ENCODE measurements around the gene KCNT2.
"Not testable (repeated sequence)": the region's sequence is repeated elsewhere in the genome, so short reads cannot be mapped to it uniquely, and the experiment has no call there.

The KCNT2 gene

GRCh38 chr1:196608390-196609369, at the start of gene KCNT2:
TSS of gene KCNT2 (minus strand) at chr1:196608440. CDS start at chr1:196608309, 131 bp downstream.
- peak within 1 kb of the TSS; percentile 36 for H3K27ac ChIP-seq (ENCODE audit: low read length)
- H3K9me3 ChIP-seq (ENCODE audit: control insufficient read depth in 1 of 2, low read length in 2 of 2): no peaks in the 10 kb centered on the region
- no peaks in the 10 kb centered on the region for H3K27me3 ChIP-seq (ENCODE audit: low read depth, low read length)
- peaks cover 0 to 9% of the 10 kb centered on the region in 2 donors for H3K4me1 ChIP-seq (ENCODE audit: control insufficient read depth in 1 of 2, insufficient read depth in 2 of 2, low read length in 2 of 2)
- H3K36me3 ChIP-seq (ENCODE audit: control insufficient read depth in 1 of 2, insufficient read depth in 2 of 2, low read length in 2 of 2): no peaks in the 10 kb centered on the region
- H3K4me3 ChIP-seq (ENCODE audit: low read depth in 1 of 2, low read length in 2 of 2): peak within 1 kb of the TSS; percentile 62 to 81

DNA sequence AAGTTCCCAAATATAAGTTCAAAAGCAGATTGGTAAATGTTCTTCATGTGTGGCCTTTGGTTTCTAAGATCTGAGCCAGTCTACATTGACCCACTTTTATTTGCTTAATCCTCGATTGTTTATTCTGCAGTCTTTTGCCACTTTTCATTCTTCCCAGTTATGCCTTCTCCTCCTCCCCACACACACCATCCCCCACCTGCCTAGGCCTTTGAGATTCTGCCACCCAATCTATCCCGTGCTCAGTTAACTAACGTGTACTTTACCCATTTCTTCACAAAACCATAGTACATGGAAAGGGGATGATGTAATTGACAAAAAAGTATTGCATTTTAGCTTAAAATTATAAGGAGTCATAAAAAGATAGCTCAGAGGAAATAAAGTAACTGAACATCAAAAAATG, 47.3 kb upstream of the KCNT2 start:
- peak overlapping the region in 1 of 2 donors; percentile 17 for H3K4me3 ChIP-seq (ENCODE audit: low read depth in 1 of 2, low read length in 2 of 2)
- H3K36me3 ChIP-seq (ENCODE audit: control insufficient read depth in 1 of 2, insufficient read depth in 2 of 2, low read length in 2 of 2): no peaks in the 10 kb centered on the region
- H3K27me3 ChIP-seq (ENCODE audit: low read depth, low read length): no peaks in the 10 kb centered on the region
- no peak overlapping the region for H3K27ac ChIP-seq (ENCODE audit: low read length)
- no peaks in the 10 kb centered on the region for H3K9me3 ChIP-seq (ENCODE audit: control insufficient read depth in 1 of 2, low read length in 2 of 2)
- H3K4me1 ChIP-seq (ENCODE audit: control insufficient read depth in 1 of 2, insufficient read depth in 2 of 2, low read length in 2 of 2): peaks cover 0 to under 1% of the 10 kb centered on the region in 2 donors

DNA sequence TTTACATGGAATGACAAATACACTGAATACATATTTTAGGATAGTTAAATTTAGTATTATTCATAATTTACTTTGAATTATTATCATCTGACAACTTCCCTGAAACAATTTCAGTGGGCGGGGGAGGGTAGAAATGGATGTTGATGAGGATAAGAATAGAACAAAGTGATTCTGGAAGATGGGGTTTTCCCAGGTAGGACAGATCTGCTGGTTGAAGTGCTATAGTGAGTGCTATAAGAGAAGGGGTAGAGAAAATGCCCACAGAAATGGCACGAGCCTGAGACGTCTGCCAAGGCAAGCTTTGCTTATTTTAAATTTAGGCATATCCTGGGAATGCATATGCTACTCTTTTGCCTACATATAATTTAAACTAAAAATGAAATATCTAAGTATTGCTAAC, 46.8 kb upstream of the KCNT2 start:
- no peak overlapping the region for H3K27ac ChIP-seq (ENCODE audit: low read length)
- H3K9me3 ChIP-seq (ENCODE audit: control insufficient read depth in 1 of 2, low read length in 2 of 2): no peaks in the 10 kb centered on the region
- H3K4me3 ChIP-seq (ENCODE audit: low read depth in 1 of 2, low read length in 2 of 2): peak overlapping the region; percentile 1 to 17
- H3K4me1 ChIP-seq (ENCODE audit: control insufficient read depth in 1 of 2, insufficient read depth in 2 of 2, low read length in 2 of 2): no peaks in the 10 kb centered on the region
- no peaks in the 10 kb centered on the region for H3K36me3 ChIP-seq (ENCODE audit: control insufficient read depth in 1 of 2, insufficient read depth in 2 of 2, low read length in 2 of 2)
- no peaks in the 10 kb centered on the region for H3K27me3 ChIP-seq (ENCODE audit: low read depth, low read length)

GRCh38 chr1:196654271-196654670, 46.0 kb upstream of the KCNT2 start:
- no peak overlapping the region for H3K27ac ChIP-seq (ENCODE audit: low read length)
- no peaks in the 10 kb centered on the region for H3K36me3 ChIP-seq (ENCODE audit: control insufficient read depth in 1 of 2, insufficient read depth in 2 of 2, low read length in 2 of 2)
- no peaks in the 10 kb centered on the region for H3K27me3 ChIP-seq (ENCODE audit: low read depth, low read length)
- H3K4me1 ChIP-seq (ENCODE audit: control insufficient read depth in 1 of 2, insufficient read depth in 2 of 2, low read length in 2 of 2): no peaks in the 10 kb centered on the region
- H3K9me3 ChIP-seq (ENCODE audit: control insufficient read depth in 1 of 2, low read length in 2 of 2): no peaks in the 10 kb centered on the region
- H3K4me3 ChIP-seq (ENCODE audit: low read depth in 1 of 2, low read length in 2 of 2): peak overlapping the region; percentile 5 to 48

GRCh38 chr1:196651637-196652215, 43.5 kb upstream of the KCNT2 start, which contains the start of gene CFH:
TSS of gene CFH (plus strand) at chr1:196652043. CDS start at chr1:196652118, 75 bp downstream.
- Histone ChIP-seq H3K4me1 (ENCODE audit: control insufficient read depth in 1 of 2, insufficient read depth in 2 of 2, low read length in 2 of 2) (no peaks in the 10 kb centered on the region), H3K27me3 (ENCODE audit: low read depth, low read length) (no peaks in the 10 kb centered on the region), H3K9me3 (ENCODE audit: control insufficient read depth in 1 of 2, low read length in 2 of 2) (no peaks in the 10 kb centered on the region), H3K4me3 (ENCODE audit: low read depth in 1 of 2, low read length in 2 of 2) (peak within 1 kb of the TSS; percentile 34 to 66), H3K27ac (ENCODE audit: low read length) (peak within 1 kb of the TSS; percentile 11), H3K36me3 (ENCODE audit: control insufficient read depth in 1 of 2, insufficient read depth in 2 of 2, low read length in 2 of 2) (no peaks in the 10 kb centered on the region)

DNA sequence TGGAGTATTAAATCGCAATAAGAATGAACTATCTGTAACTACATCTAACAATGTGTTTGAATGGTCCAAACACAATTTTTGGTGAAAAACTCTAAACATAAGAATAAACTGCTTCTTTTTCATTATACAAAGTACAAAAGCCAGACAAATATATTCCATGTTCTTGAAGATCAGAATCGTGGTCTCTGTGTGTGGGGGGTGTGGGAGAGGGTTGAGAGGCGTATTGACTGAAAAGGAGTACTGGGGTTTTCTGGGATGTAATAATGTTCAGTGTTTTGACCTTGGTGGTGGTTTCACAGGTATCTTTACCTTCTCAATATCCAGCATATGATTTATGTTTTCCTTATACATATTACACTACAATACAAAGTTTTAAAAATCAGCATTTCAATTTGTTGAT, 42.8 kb upstream of the KCNT2 start:
- no peaks in the 10 kb centered on the region for H3K4me1 ChIP-seq (ENCODE audit: control insufficient read depth in 1 of 2, insufficient read depth in 2 of 2, low read length in 2 of 2)
- no peaks in the 10 kb centered on the region for H3K36me3 ChIP-seq (ENCODE audit: control insufficient read depth in 1 of 2, insufficient read depth in 2 of 2, low read length in 2 of 2)
- H3K4me3 ChIP-seq (ENCODE audit: low read depth in 1 of 2, low read length in 2 of 2): no peak overlapping the region
- no peaks in the 10 kb centered on the region for H3K9me3 ChIP-seq (ENCODE audit: control insufficient read depth in 1 of 2, low read length in 2 of 2)
- no peak overlapping the region for H3K27ac ChIP-seq (ENCODE audit: low read length)
- no peaks in the 10 kb centered on the region for H3K27me3 ChIP-seq (ENCODE audit: low read depth, low read length)

- Histone ChIP-seq H3K4me1 (ENCODE audit: control insufficient read depth in 1 of 2, insufficient read depth in 2 of 2, low read length in 2 of 2) (no peaks in the 10 kb centered on the region), H3K27me3 (ENCODE audit: low read depth, low read length) (no peaks in the 10 kb centered on the region), H3K9me3 (ENCODE audit: control insufficient read depth in 1 of 2, low read length in 2 of 2) (no peaks in the 10 kb centered on the region), H3K36me3 (ENCODE audit: control insufficient read depth in 1 of 2, insufficient read depth in 2 of 2, low read length in 2 of 2) (no peaks in the 10 kb centered on the region), H3K27ac (ENCODE audit: low read length) (no peak overlapping the region), H3K4me3 (ENCODE audit: low read depth in 1 of 2, low read length in 2 of 2) (no peak overlapping the region)
Observed at GRCh38 chr1:196650403-196650802, 42.2 kb upstream of the KCNT2 start.

- H3K36me3 ChIP-seq (ENCODE audit: control insufficient read depth in 1 of 2, insufficient read depth in 2 of 2, low read length in 2 of 2): no peaks in the 10 kb centered on the region
- H3K4me3 ChIP-seq (ENCODE audit: low read depth in 1 of 2, low read length in 2 of 2): no peak overlapping the region
- no peaks in the 10 kb centered on the region for H3K27me3 ChIP-seq (ENCODE audit: low read depth, low read length)
- H3K27ac ChIP-seq (ENCODE audit: low read length): no peak overlapping the region
- no peaks in the 10 kb centered on the region for H3K9me3 ChIP-seq (ENCODE audit: control insufficient read depth in 1 of 2, low read length in 2 of 2)
- H3K4me1 ChIP-seq (ENCODE audit: control insufficient read depth in 1 of 2, insufficient read depth in 2 of 2, low read length in 2 of 2): no peaks in the 10 kb centered on the region
Observed at GRCh38 chr1:196649990-196650389, 41.8 kb upstream of the KCNT2 start.

GRCh38 chr1:196640976-196641375, 32.7 kb upstream of the KCNT2 start:
- H3K27ac ChIP-seq (ENCODE audit: low read length): no peak overlapping the region
- no peaks in the 10 kb centered on the region for H3K9me3 ChIP-seq (ENCODE audit: control insufficient read depth in 1 of 2, low read length in 2 of 2)
- H3K36me3 ChIP-seq (ENCODE audit: control insufficient read depth in 1 of 2, insufficient read depth in 2 of 2, low read length in 2 of 2): no peaks in the 10 kb centered on the region
- H3K4me3 ChIP-seq (ENCODE audit: low read depth in 1 of 2, low read length in 2 of 2): no peak overlapping the region
- no peaks in the 10 kb centered on the region for H3K27me3 ChIP-seq (ENCODE audit: low read depth, low read length)
- H3K4me1 ChIP-seq (ENCODE audit: control insufficient read depth in 1 of 2, insufficient read depth in 2 of 2, low read length in 2 of 2): no peaks in the 10 kb centered on the region

DNA sequence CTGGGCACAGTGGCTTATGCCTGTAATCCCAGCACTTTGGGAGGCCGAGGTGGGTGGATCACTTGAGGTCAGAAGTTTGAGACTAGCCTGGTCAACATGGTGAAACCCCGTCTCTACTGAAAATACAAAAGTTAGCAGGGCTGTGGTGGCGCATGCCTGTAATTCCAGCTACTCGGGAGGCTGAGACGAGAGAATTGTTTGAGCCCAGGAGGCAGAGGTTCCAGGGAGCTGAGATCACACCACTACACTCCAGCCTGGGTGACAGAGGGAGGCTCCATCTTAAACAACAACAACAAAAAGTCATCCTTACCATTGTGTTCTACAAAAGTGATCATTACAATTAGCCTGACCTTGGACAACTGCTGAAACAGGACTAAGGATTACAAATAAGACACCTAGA, 31.1 kb upstream of the KCNT2 start:
- not testable (repeated sequence) for H3K9me3 ChIP-seq (ENCODE audit: control insufficient read depth in 1 of 2, low read length in 2 of 2); H3K27ac ChIP-seq (ENCODE audit: low read length); H3K27me3 ChIP-seq (ENCODE audit: low read depth, low read length); H3K4me1 ChIP-seq (ENCODE audit: control insufficient read depth in 1 of 2, insufficient read depth in 2 of 2, low read length in 2 of 2); H3K4me3 ChIP-seq (ENCODE audit: low read depth in 1 of 2, low read length in 2 of 2); H3K36me3 ChIP-seq (ENCODE audit: control insufficient read depth in 1 of 2, insufficient read depth in 2 of 2, low read length in 2 of 2)

- no peaks in the 10 kb centered on the region for H3K27me3 ChIP-seq (ENCODE audit: low read depth, low read length)
- no peak overlapping the region for H3K4me3 ChIP-seq (ENCODE audit: low read depth in 1 of 2, low read length in 2 of 2)
- H3K27ac ChIP-seq (ENCODE audit: low read length): no peak overlapping the region
- H3K36me3 ChIP-seq (ENCODE audit: control insufficient read depth in 1 of 2, insufficient read depth in 2 of 2, low read length in 2 of 2): no peaks in the 10 kb centered on the region
- H3K9me3 ChIP-seq (ENCODE audit: control insufficient read depth in 1 of 2, low read length in 2 of 2): no peaks in the 10 kb centered on the region
- H3K4me1 ChIP-seq (ENCODE audit: control insufficient read depth in 1 of 2, insufficient read depth in 2 of 2, low read length in 2 of 2): no peaks in the 10 kb centered on the region
Observed at GRCh38 chr1:196638466-196638865, 30.2 kb upstream of the KCNT2 start.

Measured in muscle layer of duodenum (tissue), 2 donors.